GM12864 (cell line): ENCODE results near the gene CTNNA3.

Source experiments
- DNase-seq: peaks from one replicate; pipeline ENCODE4 v3.0.0-alpha.2; 2011; ENCODE audit warnings: low read depth
- H3K4me3 ChIP-seq: 2 replicates; pipeline ENCODE4 v1.5.1; 2011; ENCODE audit warnings: mild to moderate bottlenecking, low read depth, low read length, control low read depth
- CTCF ChIP-seq: IDR thresholded peaks from 2 replicates; pipeline ENCODE4 v1.5.1; 2011; ENCODE audit warnings: low read depth, mild to moderate bottlenecking, moderate library complexity, low read length, control low read depth, inconsistent platforms; ENCODE audit errors: missing control alignments

Gene CTNNA3

GRCh38 chr10:66786709-66787108, 909.3 kb downstream of the CTNNA3 start:
- no peak for DNase-seq
- H3K4me3 ChIP-seq, result no peak overlapping the region
- no peak for TF ChIP-seq CTCF

- TF ChIP-seq CTCF, result no peak
- DNase-seq, result no peak
- H3K4me3 ChIP-seq, result no peak overlapping the region
Measured at GRCh38 chr10:66784770-66785169, 911.2 kb downstream of the CTNNA3 start.

GRCh38 chr10:66783316-66783715, 912.7 kb downstream of the CTNNA3 start:
- no peak for DNase-seq
- no peak overlapping the region for H3K4me3 ChIP-seq
- no peak for TF ChIP-seq CTCF

GRCh38 chr10:66782776-66783175, 913.2 kb downstream of the CTNNA3 start:
- no peak overlapping the region for H3K4me3 ChIP-seq
- TF ChIP-seq CTCF, result no peak
- DNase-seq, result no peak

- no peak for TF ChIP-seq CTCF
- no peak for DNase-seq
- no peak overlapping the region for H3K4me3 ChIP-seq
Measured at GRCh38 chr10:66782144-66782543, 913.9 kb downstream of the CTNNA3 start.

- no peak for TF ChIP-seq CTCF
- H3K4me3 ChIP-seq, result no peak overlapping the region
- DNase-seq, result no peak
Measured at GRCh38 chr10:66780796-66781195, 915.2 kb downstream of the CTNNA3 start.

GRCh38 chr10:66778351-66778750, 917.6 kb downstream of the CTNNA3 start:
- DNase-seq, result no peak
- no peak for TF ChIP-seq CTCF

More at GRCh38 chr10:66778351-66778750, 917.6 kb downstream of the CTNNA3 start:
- no peak overlapping the region for H3K4me3 ChIP-seq
